Kidney (tissue), 14 donors: ENCODE data around the gene SMARCD2. TPM values are rescaled to one million over a fixed set of nuclear protein-coding genes. Genes with fewer than 3 reads are reported as not detected.

Experiments used
- DNase-seq, 5 donors: peaks; one replicate each; pipeline ENCODE4 v3.0.0-alpha.2; 2013 to 2020
- FAIRE-seq: peaks from 2 replicates; lab custom pipeline; 2012; peaks lifted over from hg19 to GRCh38; lab: Jason Lieb, UNC
- H3K27ac ChIP-seq, 2 donors: one replicate each; pipeline ENCODE4 v1.7.0; 2013; ENCODE audit warnings: low read depth in 2 of 2, low read length in 2 of 2, inconsistent platforms in 1 of 2
- H3K27me3 ChIP-seq: one replicate; pipeline ENCODE4 v1.7.1; 2013; ENCODE audit warnings: low read length, inconsistent platforms; ENCODE audit not compliant: control insufficient read depth, insufficient read depth
- H3K36me3 ChIP-seq, 3 donors: one replicate each; pipeline versions ENCODE4 v1.7.0 to v1.7.1; 2013; ENCODE audit warnings: low read length in 3 of 3, control low read depth in 1 of 3, inconsistent platforms in 1 of 3; ENCODE audit not compliant: insufficient read depth in 3 of 3, control insufficient read depth in 2 of 3
- H3K4me1 ChIP-seq, 3 donors: one replicate each; pipeline versions ENCODE4 v1.7.0 to v1.7.1; 2013; ENCODE audit warnings: low read length in 3 of 3, inconsistent platforms in 1 of 3, low read depth in 1 of 3; ENCODE audit not compliant: control insufficient read depth in 2 of 3, insufficient read depth in 2 of 3
- H3K4me3 ChIP-seq, 3 donors: one replicate each; pipeline versions ENCODE4 v1.7.0 to v1.8.1; 2013; ENCODE audit warnings: low read length in 3 of 3, control low read depth in 1 of 3, inconsistent platforms in 1 of 3
- H3K9ac ChIP-seq, 3 donors: one replicate each; pipeline versions ENCODE4 v1.7.0 to v1.7.1; 2013; ENCODE audit warnings: low read length in 3 of 3, control low read depth in 1 of 3, inconsistent platforms in 1 of 3
- H3K9me3 ChIP-seq, 3 donors: one replicate each; pipeline versions ENCODE4 v1.7.0 to v1.7.1; 2013; ENCODE audit warnings: low read length in 3 of 3, control low read depth in 1 of 3, inconsistent platforms in 1 of 3; ENCODE audit not compliant: control insufficient read depth in 2 of 3, insufficient read depth in 1 of 3
- intact Hi-C: fragments of 100-400 bp; cut with DNase I; formaldehyde crosslinking; loops from one replicate; pipeline ENCODE4 v1.11.1; 2022
- polyA plus RNA-seq: library from polyadenylated mRNA; stranded (reverse); fragments of 350-450 nt; fragmentation: Illumina TruSeq; extraction: RNeasy Lipid Tissue Mini Kit (QIAGEN cat#74804); gene quantifications from one replicate; pipeline ENCODE4 v1.2.3, GENCODE V29; 2014; ENCODE audit warnings: low read depth, low replicate concordance; ENCODE audit not compliant: insufficient read depth
- total RNA-seq: library from RNA; stranded (reverse); fragmentation: NEBNext Ultra II Directional; extraction: Animal tissue kit (Norgen Biotek cat#: 25700); gene quantifications from one replicate; pipeline ENCODE4 v1.2.1, GENCODE V29; 2021
- TF ChIP-seq, protein P1 (sequence below): IDR thresholded peaks from 3 replicates; pipeline ENCODE4 v1.5.1; 2012; ENCODE audit warnings: mild to moderate bottlenecking, moderate library complexity, borderline replicate concordance; ENCODE audit not compliant: insufficient read depth; ENCODE audit errors: extremely low read depth
- donor health status: control.
- donor health status: control.
- donor health status: control.
- donor health status: control.
- donor health status: control.
- donor health status: DM: yes; HTN: yes; CAD: no.
- donor health status: Normal renal cell carcinoma (clear cell type).

The SMARCD2 gene
- total and polyA plus RNA-seq, 2 donors from 2014 or later: 39.9 to 65.1 TPM

DNA sequence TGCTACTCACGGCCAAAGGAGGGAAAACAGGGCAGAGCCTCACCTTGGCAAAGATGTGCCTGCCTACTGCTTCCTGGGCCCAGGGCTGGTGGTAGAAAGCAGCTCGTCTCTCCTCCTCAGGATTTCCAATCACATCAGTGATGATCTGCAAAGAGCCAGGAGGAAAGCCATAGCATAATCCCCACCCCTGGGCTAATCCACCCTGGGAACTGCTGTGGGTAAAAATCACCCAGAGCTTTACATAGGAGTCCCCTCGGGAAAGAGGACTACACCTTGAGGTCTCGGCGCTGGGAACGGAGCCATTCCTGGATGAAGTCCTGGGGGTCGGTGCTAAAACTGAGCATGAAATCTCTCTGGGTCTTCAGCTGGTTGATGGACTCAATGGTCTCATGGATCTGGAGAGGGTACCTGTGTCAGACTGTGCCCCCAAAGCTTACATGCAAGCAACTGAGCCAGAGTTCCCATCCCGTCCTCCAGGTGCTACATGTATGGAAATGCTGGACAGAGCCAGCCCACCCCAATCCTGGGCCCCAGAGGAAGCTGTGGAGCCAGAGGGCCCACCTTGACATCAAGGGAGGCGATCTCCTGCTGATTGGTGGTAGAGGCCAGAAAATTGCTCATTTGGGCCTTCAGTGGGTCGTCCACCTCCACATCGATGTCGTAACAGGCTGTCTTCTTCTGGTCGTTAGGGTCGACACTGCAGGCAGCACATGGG lies 9.3 kb downstream of the SMARCD2 start:
- H3K9me3 ChIP-seq: no peaks in the 10 kb centered on the region
- no peak overlapping the region for H3K9ac ChIP-seq
- intact Hi-C loops: no loop called here
- peaks cover 13 to 72% (median 48%) of the 10 kb centered on the region in 3 donors for H3K36me3 ChIP-seq
- no peaks in the 10 kb centered on the region for H3K27me3 ChIP-seq
- DNase-seq (peak in 2 of 5 donors; percentile 36 to 45), FAIRE-seq (no peak)
- no peak overlapping the region for H3K4me3 ChIP-seq
- H3K4me1 ChIP-seq: peaks cover 0 to 15% (median 11%) of the 10 kb centered on the region in 3 donors
- no peak overlapping the region for H3K27ac ChIP-seq
- TF ChIP-seq, protein P1, sequence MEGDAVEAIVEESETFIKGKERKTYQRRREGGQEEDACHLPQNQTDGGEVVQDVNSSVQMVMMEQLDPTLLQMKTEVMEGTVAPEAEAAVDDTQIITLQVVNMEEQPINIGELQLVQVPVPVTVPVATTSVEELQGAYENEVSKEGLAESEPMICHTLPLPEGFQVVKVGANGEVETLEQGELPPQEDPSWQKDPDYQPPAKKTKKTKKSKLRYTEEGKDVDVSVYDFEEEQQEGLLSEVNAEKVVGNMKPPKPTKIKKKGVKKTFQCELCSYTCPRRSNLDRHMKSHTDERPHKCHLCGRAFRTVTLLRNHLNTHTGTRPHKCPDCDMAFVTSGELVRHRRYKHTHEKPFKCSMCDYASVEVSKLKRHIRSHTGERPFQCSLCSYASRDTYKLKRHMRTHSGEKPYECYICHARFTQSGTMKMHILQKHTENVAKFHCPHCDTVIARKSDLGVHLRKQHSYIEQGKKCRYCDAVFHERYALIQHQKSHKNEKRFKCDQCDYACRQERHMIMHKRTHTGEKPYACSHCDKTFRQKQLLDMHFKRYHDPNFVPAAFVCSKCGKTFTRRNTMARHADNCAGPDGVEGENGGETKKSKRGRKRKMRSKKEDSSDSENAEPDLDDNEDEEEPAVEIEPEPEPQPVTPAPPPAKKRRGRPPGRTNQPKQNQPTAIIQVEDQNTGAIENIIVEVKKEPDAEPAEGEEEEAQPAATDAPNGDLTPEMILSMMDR: no peak

DNA sequence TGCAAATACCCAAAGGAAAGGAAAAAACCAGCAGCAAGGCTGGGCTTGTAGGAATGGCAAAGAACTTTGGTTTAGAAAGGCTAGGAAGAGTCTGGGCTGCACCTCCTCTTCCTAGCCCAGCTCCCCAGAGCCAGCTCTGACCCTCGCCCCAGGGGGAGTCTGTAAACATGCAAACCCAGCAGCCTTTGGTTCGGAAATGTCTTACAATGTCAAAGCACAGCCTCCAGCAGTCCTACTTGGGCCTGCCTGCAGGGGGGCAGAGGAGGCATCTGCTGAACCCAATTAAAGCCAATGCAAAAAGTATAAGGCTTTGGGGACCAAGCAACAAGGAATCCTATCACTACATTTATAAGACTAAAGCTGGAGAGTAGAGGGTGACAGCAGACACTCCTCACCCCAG lies 10.0 kb downstream of the SMARCD2 start:
- FAIRE-seq (no peak), DNase-seq (peak in 1 of 5 donors; percentile 58)
- Histone ChIP-seq H3K27ac (no peak overlapping the region), H3K4me3 (no peak overlapping the region), H3K9me3 (no peaks in the 10 kb centered on the region), H3K36me3 (peaks cover 13 to 72% (median 48%) of the 10 kb centered on the region in 3 donors), H3K4me1 (peaks cover 0 to 14% (median 13%) of the 10 kb centered on the region in 3 donors), H3K9ac (no peak overlapping the region), H3K27me3 (no peaks in the 10 kb centered on the region)
- TF ChIP-seq, protein P1: no peak
- intact Hi-C loops: no loop called here

DNA sequence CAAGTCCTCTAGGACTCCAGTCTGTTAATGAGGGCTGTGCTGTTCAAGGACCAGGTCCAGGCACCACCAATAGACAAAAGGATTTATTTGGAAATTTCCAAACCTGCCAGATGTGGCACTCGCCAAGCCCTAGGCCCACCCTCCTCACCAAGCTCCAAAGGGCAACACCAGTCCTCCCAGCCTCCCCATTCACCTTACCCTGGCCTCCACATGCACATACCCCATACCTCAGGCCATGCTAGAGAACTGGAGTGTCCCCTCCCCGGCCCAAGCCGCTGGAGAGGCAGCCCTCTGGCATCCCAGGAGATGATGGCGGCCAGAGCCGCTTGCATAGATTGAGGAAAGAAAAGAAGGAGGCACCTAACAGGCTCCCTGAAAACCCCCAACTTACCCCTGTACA lies 10.5 kb downstream of the SMARCD2 start:
- FAIRE-seq (no peak), DNase-seq (peak in 1 of 5 donors; percentile 16)
- Histone ChIP-seq H3K36me3 (peaks cover 13 to 72% (median 48%) of the 10 kb centered on the region in 3 donors), H3K9ac (no peak overlapping the region), H3K4me1 (peaks cover 0 to 14% (median 13%) of the 10 kb centered on the region in 3 donors), H3K9me3 (no peaks in the 10 kb centered on the region), H3K27me3 (no peaks in the 10 kb centered on the region), H3K4me3 (no peak overlapping the region), H3K27ac (no peak overlapping the region)
- intact Hi-C loops: no loop called here
- TF ChIP-seq, protein P1: no peak
